ENCODE results near the gene GOLGB1. TPM values are rescaled to one million over a fixed set of nuclear protein-coding genes. Genes with fewer than 3 reads are reported as not detected.

GOLGB1 gene
- polyA plus RNA-seq, 1 donor from 2014 or later = 30.2 TPM

- no peaks in the 10 kb centered on the region for H4K20me1 ChIP-seq (ENCODE audit: insufficient read depth)
These were observed 108.4 kb downstream of the GOLGB1 start for GRCh38 chr3:121641127-121641526.

GRCh38 chr3:121637922-121638321, 111.6 kb downstream of the GOLGB1 start:
- Histone ChIP-seq H3K79me2 (replicated peaks; ENCODE audit: insufficient read depth, low read length) (no peaks in the 10 kb centered on the region), H3K27me3 (ENCODE audit: insufficient read depth, low read depth, low read length) (no peaks in the 10 kb centered on the region), H3K4me3 (ENCODE audit: low read length) (no peak overlapping the region), H3K9ac (ENCODE audit: low read length) (no peak overlapping the region), H2AFZ (ENCODE audit: low read depth, low read length) (no peak overlapping the region), H3K9me3 (ENCODE audit: low read length) (no peaks in the 10 kb centered on the region), H3K4me2 (ENCODE audit: low read length) (no peak overlapping the region), H3K9me2 (ENCODE audit: insufficient read depth, low read length) (no peaks in the 10 kb centered on the region), H3F3A (ENCODE audit: insufficient read depth, low read length, poor library complexity, severe bottlenecking) (no peaks in the 10 kb centered on the region), H3K27ac (ENCODE audit: low read length) (no peak overlapping the region), H4K20me1 (ENCODE audit: insufficient read depth) (no peaks in the 10 kb centered on the region), H3K36me3 (ENCODE audit: insufficient read depth, low read length) (no peaks in the 10 kb centered on the region)
- TF ChIP-seq POLR2AphosphoS5 (IDR thresholded peaks at IDR 0.05) (no peak), EP300 (conservative IDR thresholded peaks at IDR 0.05; ENCODE audit: poor library complexity, severe bottlenecking) (no peak)

More at GRCh38 chr3:121641127-121641526, 108.4 kb downstream of the GOLGB1 start:
- Histone ChIP-seq H3K27ac (ENCODE audit: low read length) (no peak overlapping the region), H3K9ac (ENCODE audit: low read length) (no peak overlapping the region), H3K4me2 (ENCODE audit: low read length) (no peak overlapping the region), H3K27me3 (ENCODE audit: insufficient read depth, low read depth, low read length) (no peaks in the 10 kb centered on the region), H3K36me3 (ENCODE audit: insufficient read depth, low read length) (no peaks in the 10 kb centered on the region), H3K9me2 (ENCODE audit: insufficient read depth, low read length) (no peaks in the 10 kb centered on the region), H3K79me2 (replicated peaks; ENCODE audit: insufficient read depth, low read length) (no peaks in the 10 kb centered on the region), H3K4me3 (ENCODE audit: low read length) (no peak overlapping the region), H3F3A (ENCODE audit: insufficient read depth, low read length, poor library complexity, severe bottlenecking) (no peaks in the 10 kb centered on the region), H2AFZ (ENCODE audit: low read depth, low read length) (no peak overlapping the region), H3K9me3 (ENCODE audit: low read length) (no peaks in the 10 kb centered on the region)
- TF ChIP-seq EP300 (conservative IDR thresholded peaks at IDR 0.05; ENCODE audit: poor library complexity, severe bottlenecking) = no peak
- TF ChIP-seq MXI1 (conservative IDR thresholded peaks at IDR 0.05; ENCODE audit: poor library complexity, severe bottlenecking) = no peak
- TF ChIP-seq TAF1 (IDR thresholded peaks at IDR 0.05; ENCODE audit: low read depth) = no peak
- no peak for TF ChIP-seq EZH2 (IDR thresholded peaks at IDR 0.05; ENCODE audit: borderline replicate concordance, insufficient read depth, low read length, poor library complexity, severe bottlenecking)
- TF ChIP-seq SMC3 (conservative IDR thresholded peaks at IDR 0.05; ENCODE audit: poor library complexity) = no peak
- TF ChIP-seq CTCF (IDR thresholded peaks at IDR 0.05; ENCODE audit: poor library complexity, severe bottlenecking) = no peak
- TF ChIP-seq RAD21 (conservative IDR thresholded peaks at IDR 0.05) = no peak
- TF ChIP-seq POLR2AphosphoS5 (IDR thresholded peaks at IDR 0.05) = no peak
- TF ChIP-seq REST (IDR thresholded peaks at IDR 0.05; ENCODE audit: borderline replicate concordance) = no peak

GRCh38 chr3:121630355-121630754, 119.2 kb downstream of the GOLGB1 start:
- no peaks in the 10 kb centered on the region for H3K9me3 ChIP-seq (ENCODE audit: low read length)
- H4K20me1 ChIP-seq (ENCODE audit: insufficient read depth) = no peaks in the 10 kb centered on the region
- no peaks in the 10 kb centered on the region for H3F3A ChIP-seq (ENCODE audit: insufficient read depth, low read length, poor library complexity, severe bottlenecking)
- no peak overlapping the region for H3K4me2 ChIP-seq (ENCODE audit: low read length)
- no peak overlapping the region for H2AFZ ChIP-seq (ENCODE audit: low read depth, low read length)
- TF ChIP-seq SMC3 (conservative IDR thresholded peaks at IDR 0.05; ENCODE audit: poor library complexity) (no peak), CTCF (IDR thresholded peaks at IDR 0.05; ENCODE audit: poor library complexity, severe bottlenecking) (no peak), POLR2AphosphoS5 (IDR thresholded peaks at IDR 0.05) (no peak), TAF1 (IDR thresholded peaks at IDR 0.05; ENCODE audit: low read depth) (no peak)
- no peaks in the 10 kb centered on the region for H3K79me2 ChIP-seq (replicated peaks; ENCODE audit: insufficient read depth, low read length)
- H3K27ac ChIP-seq (ENCODE audit: low read length) = no peak overlapping the region
- H3K27me3 ChIP-seq (ENCODE audit: insufficient read depth, low read depth, low read length) = no peaks in the 10 kb centered on the region
- no peak overlapping the region for H3K4me3 ChIP-seq (ENCODE audit: low read length)
- no peaks in the 10 kb centered on the region for H3K36me3 ChIP-seq (ENCODE audit: insufficient read depth, low read length)
- no peak overlapping the region for H3K9ac ChIP-seq (ENCODE audit: low read length)
- no peaks in the 10 kb centered on the region for H3K9me2 ChIP-seq (ENCODE audit: insufficient read depth, low read length)
